Testis (tissue), 2 donors: ENCODE measurements around the gene PTPRN2.

ENCODE experiments used
- CTCF ChIP-seq, 3 experiments: fragments of 450-650 bp in 2 of 3; fragments of 200-600 bp in 1 of 3; sonication (generic) in 1 of 3; IDR thresholded peaks; one replicate each; pipeline ENCODE4 v1.5.1; 2016 to 2019; ENCODE audit warnings: antibody characterized with exemption in 3 of 3, mild to moderate bottlenecking in 2 of 3, moderate library complexity in 1 of 3
- POLR2A ChIP-seq: fragments of 450-650 bp; IDR thresholded peaks from one replicate; pipeline ENCODE4 v1.6.1; 2017; ENCODE audit warnings: antibody characterized with exemption, mild to moderate bottlenecking, moderate library complexity

GRCh38 chr7:158439035-158439434, 148.6 kb downstream of the PTPRN2 start:
- TF ChIP-seq CTCF (IDR thresholded peaks at IDR 0.05) (no peak), POLR2A (no peak)
